HG03521 (cell line): ENCODE data around the gene RAB27A.
"Not testable (repeated sequence)": the region's sequence is repeated elsewhere in the genome, so short reads cannot be mapped to it uniquely, and the experiment has no call there.

Source experiments
- ATAC-seq: cut with Tn5 transposase; IDR thresholded peaks from one replicate; pipeline ENCODE4 v1.9.1; 2021; ENCODE audit warnings: mild to moderate bottlenecking, moderate library complexity; ENCODE audit not compliant: unreplicated experiment

Gene RAB27A

GRCh38 chr15:55252201-55252600 lies 37.4 kb downstream of the RAB27A start:
- ATAC-seq, result not testable (repeated sequence)

DNA sequence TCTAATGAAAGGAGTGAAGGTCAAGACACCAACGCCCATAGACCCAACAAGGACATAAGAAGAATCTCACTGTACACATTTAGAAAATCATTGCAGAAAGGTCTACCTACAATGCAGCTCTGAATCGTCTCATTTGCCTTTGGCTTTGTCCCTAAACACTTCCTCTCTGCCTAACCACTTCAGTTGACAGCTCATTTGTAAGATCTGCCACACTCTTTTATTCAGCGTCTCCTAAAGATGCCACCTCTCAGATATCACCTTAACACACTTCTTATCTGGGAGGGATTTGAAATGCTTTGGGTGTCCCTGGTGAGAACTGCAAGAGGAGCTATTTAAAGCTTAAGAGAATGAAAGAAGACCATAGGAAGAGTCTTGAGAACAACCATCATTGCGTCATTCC lies 38.7 kb downstream of the RAB27A start:
- ATAC-seq, result no peak

GRCh38 chr15:55250392-55250791 lies 39.2 kb downstream of the RAB27A start:
- ATAC-seq, result no peak

- ATAC-seq, result not testable (repeated sequence)
Observed at GRCh38 chr15:55249885-55250284, 39.7 kb downstream of the RAB27A start.

GRCh38 chr15:55248895-55249294 lies 40.7 kb downstream of the RAB27A start:
- ATAC-seq, result no peak

DNA sequence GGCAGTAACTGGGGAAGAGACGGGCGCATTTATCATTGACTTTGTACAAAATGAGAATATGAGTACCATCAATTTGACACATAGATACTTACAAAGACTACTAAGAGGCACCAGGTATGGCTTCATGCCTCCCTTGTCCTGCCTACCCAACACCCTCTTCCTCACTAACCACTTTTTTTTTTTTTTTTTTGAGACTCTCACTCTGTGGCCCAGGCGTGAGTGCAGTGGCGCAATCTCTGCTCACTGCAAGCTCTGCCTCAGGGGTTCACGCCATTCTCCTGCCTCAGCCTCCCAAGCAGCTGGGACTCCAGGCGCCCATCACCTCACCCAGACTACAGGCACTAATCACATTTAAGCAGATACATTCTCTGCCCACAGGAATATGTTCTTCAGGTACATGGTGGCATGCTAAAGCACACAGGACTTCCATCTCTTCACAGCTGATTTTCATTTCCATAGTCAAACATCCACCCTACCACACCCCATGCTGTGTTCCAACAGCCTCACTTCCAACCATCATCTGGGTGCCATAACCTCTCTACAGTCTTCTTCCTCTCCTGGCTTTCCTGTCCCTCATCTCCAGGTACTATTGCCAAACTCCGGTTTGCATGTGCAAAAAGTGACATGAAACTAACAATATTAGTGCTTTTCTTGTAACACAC lies 41.7 kb downstream of the RAB27A start:
- no peak for ATAC-seq

DNA sequence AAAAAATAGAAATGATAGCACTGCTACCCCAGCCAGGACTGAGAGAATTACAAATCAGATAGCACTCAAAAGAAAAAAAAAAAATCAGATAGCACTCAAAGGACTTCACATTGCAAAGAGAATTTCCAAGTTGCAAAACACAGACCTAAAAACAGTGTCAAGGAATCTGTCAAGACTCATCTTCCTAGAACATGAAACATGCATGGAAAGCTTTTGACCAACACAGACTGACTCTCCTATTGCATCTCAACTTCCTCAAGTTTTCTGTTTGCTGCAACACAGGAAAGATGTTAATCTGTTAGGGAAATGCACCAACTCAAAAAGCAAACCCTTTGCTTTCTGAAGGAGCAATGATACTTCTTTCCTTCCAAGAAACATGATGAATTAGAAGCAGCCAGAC lies 42.3 kb downstream of the RAB27A start:
- no peak for ATAC-seq

DNA sequence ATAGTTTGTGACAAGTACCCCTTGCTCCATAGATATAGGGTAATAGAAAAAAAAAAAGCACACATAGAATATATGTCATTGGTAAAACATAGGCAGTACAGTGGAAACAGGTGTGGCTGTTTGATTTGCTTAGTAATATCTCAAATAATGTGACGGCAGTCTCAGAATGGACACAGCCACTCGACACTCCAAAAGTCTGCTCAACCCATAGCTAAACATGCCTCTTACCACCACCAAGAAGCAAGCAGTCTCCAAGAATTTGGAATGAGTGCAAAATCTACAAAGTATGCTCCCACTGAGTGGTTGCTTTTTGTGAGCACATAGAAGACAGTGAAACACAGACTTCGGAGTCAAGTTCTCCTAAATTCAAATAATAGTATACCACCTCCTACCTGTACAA lies 43.0 kb downstream of the RAB27A start:
- ATAC-seq, result no peak

GRCh38 chr15:55245059-55245458 lies 44.6 kb downstream of the RAB27A start:
- ATAC-seq, result no peak

DNA sequence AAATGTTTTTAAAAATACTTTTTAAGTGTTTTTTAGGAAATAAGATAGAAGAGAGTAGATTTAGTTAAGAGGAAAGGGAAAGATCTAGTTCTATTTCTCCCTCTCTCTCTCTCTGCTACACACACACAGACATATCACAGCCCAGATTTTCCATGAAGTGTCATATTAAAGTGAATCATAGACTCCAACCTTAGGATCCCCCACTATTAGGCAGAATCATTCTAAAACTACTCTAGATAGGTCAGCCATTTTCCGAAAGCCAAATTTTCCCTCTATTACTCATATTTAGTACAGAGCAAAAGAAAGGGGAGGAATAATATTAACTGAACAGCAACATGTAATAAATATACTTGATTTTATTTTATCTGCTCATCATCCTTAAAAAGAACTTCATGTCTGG lies 47.7 kb downstream of the RAB27A start:
- ATAC-seq, result no peak

GRCh38 chr15:55241186-55241585 lies 48.4 kb downstream of the RAB27A start:
- no peak for ATAC-seq

DNA sequence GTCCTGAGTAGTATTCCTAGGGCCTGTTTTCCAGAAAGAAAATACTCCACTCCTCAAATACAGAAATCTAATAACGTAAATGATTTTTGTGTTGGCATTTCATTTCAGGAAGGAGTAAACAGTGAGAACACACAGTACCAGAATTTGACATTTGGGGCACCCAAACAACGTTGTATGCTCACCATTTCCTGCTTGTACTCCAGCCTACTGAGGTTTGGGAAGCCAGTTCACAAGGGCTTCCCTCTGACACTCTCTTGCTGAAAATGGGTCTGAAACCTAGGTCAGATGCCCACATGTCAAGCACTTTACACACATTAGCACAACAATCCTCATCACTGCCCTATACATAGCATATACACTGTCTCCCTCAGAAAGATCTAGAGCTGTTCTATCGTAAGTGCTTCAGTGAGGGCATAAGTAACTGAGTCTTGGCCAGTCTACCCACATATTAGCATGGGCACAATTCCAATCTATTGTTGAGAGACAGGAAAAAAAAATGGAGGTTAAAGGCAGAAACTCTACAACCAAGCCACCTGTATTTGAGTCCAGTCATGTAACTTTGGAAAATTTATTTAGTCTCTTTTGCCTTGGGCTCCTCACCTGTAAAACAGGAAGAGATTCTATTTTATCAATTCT lies 49.4 kb downstream of the RAB27A start:
- ATAC-seq, result no peak

- no peak for ATAC-seq
Observed at GRCh38 chr15:55239440-55240124, 50.0 kb downstream of the RAB27A start.

DNA sequence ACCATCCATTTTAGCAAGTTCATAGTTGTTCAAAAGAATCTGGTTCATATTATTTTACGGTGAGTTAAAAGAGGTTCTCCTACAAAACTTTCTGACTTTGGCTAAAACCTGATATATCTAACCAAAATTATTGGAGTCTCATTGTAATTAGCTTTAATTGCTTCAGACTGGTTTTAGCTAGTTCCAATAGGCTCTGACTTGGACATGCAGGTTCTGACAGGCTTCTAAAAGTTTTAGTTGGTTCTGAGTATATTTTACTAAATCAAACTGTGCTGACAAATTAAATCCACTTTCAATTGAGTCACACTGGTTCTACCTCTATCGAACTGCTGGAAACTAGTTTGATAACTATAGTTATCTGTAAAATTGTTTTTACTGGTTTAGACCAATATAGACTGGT lies 50.7 kb downstream of the RAB27A start:
- ATAC-seq, result no peak

DNA sequence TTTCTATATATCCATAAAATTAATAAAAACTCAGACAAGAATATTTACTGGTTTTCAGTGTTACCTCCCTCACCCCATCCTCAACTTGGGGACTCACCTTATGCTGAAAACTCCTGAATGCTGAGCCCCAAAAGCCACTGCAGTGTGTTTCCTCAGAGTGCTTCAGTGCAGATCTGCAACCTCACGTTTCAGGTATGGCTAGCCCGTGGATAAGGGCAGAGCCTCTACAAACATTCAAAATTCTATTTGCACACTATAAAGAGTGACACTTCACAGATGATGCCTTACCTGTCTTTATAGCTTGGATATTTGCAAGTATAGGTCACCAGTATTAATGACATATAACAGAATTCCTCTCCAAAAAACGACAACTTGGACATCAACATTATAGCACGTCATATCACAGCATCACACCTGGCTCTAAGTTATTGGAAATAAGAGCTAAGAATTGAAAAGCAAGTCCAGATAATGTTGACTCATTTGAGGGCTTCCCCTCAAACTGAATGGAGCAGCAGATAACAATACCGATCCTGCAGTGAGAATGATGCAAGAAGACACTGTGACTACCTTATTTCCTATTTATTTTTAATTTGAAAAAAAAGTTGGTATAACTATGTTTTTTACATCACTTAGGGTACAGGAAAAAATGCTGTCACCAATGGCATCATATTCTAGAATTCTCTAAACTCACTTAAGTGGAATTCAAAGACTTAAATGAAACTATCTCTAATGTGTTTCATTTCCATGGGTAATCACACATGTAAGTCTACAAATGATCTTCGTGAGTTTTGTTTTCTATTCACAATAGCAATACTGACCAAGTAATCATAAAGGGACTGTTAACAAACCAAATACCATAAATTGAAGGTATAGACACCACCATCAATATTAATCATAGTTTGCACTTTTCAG lies 52.1 kb downstream of the RAB27A start:
- ATAC-seq, result no peak

GRCh38 chr15:55235546-55236036 lies 54.0 kb downstream of the RAB27A start:
- ATAC-seq, result no peak

DNA sequence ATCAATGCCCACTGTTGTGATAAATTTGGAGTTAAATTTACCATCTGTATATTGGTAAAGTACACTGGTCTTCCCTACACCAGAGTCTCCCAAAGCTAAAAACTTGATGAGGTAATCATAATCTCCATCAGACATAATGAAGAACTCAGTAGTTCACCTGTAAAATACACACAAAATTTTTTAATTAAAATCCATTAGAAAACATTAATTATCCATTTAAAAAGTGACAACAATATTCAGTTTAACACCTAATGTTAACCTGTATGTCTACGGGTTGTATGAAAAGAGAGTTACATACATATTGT lies 54.9 kb downstream of the RAB27A start:
- no peak for ATAC-seq

- no peak for ATAC-seq
Observed at GRCh38 chr15:55234104-55234799, 55.4 kb downstream of the RAB27A start.

GRCh38 chr15:55231455-55231854 lies 58.2 kb downstream of the RAB27A start:
- ATAC-seq, result no peak

DNA sequence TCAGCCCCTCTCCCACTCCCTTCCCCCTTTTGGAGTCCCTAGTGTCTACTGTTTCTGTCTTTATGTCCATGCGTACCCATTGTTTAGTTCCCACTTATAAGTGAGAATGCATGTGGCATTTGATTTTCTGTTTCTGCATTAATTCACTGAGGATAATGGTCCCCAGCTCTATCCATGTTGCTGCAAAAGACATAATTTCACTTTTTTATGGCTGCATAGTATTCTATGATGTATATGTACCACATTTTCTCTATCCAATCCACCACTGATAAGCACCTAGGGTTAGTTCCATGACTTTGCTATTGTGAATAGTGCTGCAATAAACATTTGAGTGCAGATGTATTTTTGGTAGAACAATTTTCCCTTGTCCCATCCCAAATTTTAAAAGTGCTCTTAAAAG lies 58.7 kb downstream of the RAB27A start:
- ATAC-seq, result no peak
